Suppressor macrophage treated with lipopolysaccharide for 1 hour (primary cell): Measurements from ENCODE around the gene PAX6.

Source experiments
- DNase-seq, 3 donors: peaks; one replicate each; pipeline ENCODE4 v3.0.0-alpha.2; 2020 to 2022

Gene PAX6

DNA sequence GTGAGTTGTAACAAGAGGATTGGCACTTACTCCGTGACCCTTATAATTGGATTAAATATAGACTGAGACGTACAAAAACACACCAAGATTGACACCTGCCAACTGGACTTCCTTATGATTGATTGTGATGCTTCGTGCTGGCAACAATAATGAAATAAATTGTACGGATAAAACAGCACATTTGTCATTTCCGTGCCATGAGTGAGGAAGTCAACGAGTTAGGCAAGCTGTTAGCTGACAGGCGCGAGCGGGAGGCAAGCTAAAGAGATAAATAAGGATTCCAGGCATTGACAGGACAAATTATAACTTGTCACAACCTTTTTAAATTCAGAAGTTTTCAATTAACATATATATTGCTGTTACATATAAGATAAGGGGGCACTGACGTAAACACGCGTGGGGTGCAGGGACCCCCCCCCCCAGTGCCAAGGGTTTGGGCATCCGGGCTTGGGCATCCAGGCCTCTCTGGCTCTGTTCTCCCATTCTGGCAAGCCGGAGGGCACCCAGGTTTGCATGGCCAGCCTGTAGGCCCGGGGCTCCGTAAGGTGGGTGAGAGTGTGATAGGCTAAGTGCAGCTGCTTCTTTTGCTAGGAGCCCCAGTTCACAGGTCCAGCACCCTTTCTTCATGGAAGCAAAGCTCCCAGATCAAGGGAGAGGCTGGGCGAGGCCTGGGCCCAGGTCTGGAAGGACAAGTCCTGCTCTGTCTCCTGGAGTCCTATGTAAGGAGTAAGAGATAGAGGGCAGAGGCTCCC is 11.2 kb upstream of the PAX6 start:
- DNase-seq: no peak

DNA sequence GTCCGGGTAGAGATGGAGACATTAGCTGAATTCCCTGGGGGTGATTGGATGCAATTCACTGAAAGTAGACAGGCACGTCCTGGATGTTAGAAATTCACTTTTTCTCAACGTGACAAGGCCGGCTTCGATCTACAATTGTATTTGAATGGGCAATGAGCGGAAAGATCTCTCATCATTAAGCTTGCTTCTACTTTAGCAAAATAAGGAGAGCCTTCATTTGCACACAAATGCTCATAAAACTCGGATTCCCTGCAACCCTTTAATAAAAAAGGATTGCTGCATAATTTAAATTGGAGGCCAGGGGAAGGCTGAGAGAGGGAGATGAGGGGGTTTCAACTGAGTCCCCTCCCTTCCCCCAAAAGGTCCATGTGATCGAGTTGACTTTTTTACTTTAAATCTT is 10.6 kb upstream of the PAX6 start:
- DNase-seq: no peak

DNA sequence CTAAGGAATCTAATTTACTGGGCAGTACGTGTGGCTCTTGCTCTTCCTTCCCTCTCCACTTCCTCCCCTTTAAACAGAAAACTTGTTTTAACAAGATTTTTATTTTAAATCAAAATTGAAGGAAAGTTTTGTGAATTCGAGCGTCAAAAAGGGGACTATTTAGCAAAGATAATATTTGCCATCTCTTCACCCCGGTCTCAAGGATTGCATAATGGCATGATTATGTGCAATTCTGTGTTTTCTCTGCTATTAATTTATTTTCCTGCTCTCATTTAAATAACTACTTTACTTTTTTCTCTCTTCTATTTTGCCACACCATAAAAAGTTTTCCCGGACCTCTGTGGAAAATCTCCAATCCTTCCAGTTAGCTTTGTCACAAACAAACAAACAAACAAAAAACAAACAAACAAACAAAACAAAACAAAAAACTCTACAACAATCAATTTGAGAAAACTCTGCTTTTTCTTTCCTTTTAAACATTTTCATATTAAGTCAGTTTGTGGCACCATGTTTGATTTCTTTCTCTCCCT is 10.2 kb upstream of the PAX6 start:
- no peak for DNase-seq

DNA sequence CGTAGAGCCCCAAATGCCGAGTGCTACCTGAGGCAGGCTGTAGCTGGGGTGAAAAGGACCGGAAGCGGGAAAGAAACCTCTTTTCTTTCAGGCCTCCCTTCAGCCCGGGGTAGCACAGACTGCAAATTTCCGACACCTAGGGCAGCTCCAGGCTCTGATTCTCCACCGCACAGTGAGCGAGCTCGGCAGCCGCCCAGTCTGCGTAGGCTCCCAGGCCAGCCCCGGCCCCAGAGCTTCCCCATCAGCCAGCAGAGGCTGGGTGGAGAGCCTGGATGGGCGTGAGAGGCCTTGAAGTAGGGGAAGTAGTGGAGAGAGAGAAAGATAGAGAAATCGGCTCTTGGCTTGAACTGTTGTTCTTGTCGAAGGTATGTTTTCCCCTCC is 9.3 kb upstream of the PAX6 start:
- DNase-seq: peak in 2 of 3 donors; percentile 44 to 66

DNA sequence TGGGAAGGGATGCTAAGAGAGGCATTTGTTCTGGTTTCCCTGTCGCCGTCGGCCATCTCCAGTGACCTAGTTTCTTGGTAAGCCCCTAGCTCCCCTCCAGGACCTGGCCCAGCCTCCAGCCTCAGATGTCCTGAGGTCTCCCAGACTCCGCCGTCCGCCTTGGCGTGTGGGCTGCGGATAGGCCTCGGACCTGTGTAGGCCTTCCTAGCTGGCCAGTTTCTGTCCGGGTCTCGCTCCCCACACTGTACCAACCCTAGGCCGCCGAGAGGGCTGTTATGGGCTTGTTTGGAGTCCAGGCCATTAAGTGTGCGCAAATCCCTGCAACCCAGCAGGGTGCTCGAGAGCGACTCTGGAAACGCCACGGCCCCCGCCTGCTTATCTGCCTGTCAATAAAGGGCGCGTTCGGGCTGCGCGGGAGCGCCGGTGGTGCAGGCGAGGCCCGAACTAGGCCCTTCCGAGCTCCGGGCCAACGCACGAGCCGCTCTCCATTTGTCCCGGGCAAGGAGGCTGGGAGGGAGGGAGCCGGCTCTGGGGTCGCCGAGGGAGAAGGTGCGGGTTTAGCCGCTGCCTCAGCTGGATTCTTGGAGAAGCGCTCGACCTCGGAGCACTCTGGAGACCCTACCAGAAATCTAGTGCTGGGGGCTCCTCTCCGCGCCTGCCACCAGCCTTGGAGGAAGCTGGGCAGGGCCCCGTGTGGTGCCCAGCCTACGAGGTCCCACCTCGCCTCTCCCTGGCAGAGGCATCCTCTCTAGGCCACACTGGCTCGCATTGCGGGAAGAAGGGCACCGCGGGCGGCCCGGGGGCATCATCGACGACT is 8.7 kb upstream of the PAX6 start:
- DNase-seq: no peak

DNA sequence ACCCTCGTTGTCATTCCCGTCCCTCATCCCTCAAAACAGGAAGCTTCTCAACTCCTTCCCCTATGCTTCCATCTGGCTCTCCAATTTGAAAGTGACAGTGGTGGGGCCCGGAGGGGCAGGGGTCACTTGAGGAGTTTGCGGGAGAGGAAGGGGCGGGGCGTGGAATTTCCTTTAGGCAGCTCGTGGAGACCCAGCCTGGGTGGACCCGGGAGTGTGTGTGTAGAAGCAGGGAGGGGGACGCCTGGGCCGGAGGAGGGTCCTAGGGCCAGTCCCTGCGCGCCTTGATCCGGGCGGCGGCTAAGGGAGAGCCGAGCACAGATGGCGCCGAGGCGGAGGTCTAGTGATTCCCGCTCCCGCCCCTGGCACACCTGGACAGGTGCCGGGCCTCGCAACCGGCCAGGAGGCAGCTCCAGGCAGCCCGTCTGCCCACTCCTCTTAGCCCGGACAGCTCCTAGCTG is 7.8 kb upstream of the PAX6 start:
- no peak for DNase-seq

DNA sequence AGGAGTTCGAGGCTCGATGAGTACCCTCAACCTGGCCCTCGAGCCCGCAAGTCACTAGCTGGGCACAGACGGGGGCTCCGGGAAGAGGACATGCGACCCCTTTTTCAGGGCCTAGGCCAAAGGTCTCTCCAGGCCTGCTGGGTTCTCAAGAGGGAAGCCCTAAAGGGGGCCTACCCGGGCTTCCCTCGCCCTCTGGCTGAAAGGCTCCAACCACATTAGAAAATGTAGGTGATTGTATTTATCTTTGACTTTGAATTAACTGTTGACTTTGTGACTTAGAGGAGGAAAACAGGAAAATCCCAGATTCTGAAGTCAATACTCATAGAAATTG is 7.3 kb upstream of the PAX6 start:
- DNase-seq: no peak

DNA sequence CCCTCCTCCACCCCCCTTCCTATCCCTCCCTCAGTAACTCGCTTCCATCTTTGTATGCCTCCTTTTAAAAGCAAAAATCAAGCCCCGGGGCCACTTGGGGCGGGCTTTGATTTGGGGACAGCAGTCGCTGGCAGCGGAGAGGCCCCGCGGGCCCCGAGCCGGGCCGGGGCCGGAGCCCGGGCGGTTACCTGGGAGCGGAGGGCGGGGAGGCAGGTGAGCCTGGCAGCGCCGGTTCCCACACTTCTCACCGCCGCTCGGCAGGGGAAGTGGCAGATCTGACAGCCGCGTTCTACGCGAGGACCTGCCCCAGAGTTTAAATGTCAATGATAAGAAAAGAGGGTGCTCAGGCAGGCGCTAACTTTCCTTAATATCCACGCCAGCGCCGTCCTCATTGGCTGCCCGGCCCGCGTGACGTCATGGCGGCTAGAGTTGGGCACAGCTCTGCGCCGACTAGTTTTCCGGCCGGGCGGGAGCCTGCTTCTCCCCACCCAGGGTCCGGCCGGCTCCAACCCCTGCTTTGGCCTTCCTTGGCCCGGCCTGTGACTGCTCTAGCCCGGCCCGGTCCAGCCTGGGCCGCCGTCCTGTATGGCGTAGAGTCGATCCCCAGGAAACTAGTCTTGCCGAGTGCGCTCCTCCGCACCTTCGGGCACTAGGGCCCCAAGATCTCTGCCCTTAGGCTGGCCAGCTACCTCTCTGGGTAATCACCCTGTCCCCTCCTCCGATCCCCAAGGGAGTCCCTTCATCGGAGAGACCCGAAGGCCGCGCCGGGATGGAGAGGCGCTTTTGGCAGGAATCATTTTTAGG is 6.7 kb upstream of the PAX6 start:
- DNase-seq: peak in 1 of 3 donors; percentile 32

DNA sequence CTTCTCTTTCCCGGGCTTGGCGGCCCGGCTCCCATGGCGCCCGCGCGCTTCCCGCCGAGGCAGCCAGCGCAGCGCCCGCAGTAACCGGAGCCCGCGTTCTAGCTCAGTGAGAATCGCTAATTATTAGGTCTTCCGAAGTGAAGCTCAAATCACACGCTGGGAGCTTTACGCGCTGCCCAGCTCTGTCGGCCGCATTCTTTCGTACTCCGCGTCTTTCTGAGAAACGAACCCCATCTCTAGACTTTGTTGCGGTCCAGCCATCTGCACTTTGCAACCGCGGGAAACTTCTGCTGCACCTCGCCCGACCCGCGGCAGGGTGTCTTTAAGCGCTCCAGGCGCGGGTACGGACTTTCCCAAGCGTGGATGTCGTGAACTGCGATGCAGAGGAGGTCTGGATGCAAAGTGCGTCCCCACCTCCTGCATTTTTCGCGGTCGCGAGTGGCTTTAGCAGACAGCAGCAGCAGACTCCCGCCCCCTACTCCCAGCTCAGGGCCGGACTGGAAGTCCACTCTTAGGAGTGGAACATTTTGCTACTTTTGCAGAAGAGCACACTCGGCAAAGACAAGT is 6.0 kb upstream of the PAX6 start:
- DNase-seq: no peak

DNA sequence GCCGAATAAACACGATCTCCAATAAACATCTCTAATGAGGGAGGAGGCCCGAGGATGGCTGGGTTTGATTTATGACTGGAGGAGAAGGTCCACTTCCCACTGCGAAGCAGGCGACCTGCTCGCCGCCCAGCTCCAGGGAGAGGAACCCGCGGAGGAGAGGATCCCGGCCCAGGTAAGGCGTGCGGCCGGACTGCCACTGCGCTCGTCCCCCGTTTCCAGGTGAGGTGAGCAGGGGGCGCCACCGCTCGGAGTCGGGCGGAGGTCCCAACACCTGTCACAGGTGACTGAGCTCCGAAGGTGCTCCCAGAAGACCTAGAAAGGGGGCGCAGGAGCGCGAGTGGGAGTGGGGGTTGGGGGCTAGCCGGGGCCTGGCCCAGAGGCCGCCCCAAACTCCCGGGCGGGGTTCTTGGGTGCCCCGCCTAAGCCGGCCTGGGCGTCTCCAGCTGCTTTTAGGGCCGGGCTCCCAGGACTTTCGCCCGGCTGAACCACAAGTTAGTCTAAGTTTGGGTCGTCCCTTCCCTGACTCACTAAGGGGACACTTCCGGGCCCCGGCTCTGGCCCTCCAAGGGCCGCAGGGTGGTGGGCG is 5.4 kb upstream of the PAX6 start:
- no peak for DNase-seq

DNA sequence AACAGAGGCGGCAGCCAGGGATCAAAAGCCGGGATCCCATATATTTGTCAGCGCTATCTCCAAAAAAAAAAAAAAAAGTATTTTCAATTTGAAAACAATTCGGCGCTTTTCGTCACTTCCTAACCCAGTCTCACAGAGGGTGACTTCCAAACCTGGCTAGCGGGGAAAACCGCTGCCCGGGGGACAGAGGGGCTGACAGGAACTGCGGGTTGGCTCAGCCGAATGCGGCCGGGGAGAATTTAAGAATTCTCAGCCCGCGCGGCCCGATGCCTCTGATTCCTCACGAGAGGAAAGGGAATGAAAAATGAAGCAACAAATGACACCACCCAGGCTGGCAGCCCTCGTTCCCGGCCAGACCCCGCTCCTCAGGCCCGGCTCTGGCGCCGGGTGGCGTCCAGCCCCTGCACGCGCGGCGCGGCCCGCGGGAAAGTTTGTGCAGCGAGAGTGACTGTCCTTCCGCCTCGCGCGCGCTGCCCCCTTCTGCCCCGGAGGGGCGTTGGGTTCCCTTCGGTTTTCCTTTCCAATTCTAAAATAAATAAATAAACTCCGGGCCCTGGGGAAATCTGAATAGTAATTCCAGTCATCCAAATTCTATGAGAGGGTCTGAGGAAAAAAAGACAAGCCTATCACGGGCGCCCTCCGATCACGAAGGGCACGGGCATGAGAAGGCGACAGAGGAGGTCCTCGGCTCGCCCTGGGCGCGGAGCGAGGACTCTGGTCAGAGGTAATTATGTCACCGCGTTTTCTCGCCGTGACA is 4.8 kb upstream of the PAX6 start:
- peak; percentile 32 to 65 (median 42) for DNase-seq

DNA sequence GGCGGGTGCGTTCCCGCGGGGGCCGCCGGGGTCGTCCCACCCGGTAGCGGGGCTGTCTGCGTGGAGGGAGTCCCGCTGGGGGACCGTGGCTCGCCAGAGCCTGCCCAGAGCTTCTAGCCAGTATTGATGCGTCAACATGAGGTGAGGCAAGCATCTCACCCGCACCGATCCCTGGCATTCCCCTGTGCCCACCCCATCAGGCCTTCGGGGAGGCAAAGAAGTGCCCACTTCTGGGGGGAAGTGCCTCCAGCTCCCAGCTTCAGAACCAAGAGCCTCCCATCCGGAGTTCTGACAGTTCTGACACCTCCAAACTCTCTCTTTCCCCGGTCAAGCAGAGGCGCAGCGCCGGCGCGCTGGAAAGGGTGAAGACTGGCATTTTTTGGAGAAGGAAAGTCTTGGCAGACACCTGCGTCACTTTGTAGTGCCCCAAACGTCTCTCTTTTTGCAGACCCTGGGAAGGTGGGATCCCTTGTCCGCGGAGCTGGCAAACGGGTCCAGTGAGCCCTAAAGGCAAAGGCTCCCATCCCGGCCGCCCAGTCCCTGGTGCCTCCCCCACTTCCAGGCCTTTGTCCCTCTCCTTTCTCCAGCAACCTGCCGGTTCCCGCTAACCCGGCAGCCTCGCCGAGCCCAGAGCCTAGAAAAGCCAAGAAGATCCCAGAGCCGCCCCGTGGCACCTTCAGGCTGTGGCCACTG is 3.2 kb upstream of the PAX6 start:
- DNase-seq: no peak

DNA sequence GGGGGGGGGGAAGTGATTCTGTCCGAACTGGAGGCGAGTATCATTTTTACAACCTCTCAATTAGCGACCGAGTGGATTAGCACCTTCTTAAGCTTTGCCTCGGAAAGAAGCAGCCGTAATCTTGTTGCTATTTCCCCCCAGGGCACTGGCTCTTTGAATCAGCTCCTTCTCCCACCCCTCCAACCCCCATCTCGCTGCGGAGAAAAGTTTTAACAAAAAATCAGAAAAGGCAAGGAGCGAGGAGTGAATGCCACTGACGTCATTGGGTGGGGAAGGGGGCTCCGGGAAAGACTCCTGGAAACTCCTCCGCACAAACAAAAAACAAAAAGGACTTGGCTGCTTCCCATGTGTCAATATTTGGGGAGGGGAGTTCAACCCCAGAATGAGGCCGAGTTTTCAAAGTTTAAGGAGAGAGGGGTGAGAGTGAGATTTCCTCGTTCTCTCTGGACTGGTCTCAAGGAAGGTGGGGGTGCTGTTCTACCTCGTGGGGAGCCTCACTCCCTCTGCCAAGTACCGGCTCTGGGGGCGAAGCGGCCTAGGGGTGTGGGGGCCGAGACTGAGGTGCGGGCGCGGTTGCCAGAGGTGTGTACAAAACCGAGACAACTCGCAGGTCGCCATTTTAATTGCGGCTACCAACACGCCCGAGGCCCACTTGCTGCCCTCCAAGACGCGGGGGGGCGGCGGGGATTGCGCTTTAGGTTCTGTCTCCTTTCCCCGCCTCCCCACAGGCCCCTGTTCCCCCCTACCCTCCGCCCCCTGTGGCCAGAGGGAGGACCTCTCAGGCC is 2.5 kb upstream of the PAX6 start:
- no peak for DNase-seq

DNA sequence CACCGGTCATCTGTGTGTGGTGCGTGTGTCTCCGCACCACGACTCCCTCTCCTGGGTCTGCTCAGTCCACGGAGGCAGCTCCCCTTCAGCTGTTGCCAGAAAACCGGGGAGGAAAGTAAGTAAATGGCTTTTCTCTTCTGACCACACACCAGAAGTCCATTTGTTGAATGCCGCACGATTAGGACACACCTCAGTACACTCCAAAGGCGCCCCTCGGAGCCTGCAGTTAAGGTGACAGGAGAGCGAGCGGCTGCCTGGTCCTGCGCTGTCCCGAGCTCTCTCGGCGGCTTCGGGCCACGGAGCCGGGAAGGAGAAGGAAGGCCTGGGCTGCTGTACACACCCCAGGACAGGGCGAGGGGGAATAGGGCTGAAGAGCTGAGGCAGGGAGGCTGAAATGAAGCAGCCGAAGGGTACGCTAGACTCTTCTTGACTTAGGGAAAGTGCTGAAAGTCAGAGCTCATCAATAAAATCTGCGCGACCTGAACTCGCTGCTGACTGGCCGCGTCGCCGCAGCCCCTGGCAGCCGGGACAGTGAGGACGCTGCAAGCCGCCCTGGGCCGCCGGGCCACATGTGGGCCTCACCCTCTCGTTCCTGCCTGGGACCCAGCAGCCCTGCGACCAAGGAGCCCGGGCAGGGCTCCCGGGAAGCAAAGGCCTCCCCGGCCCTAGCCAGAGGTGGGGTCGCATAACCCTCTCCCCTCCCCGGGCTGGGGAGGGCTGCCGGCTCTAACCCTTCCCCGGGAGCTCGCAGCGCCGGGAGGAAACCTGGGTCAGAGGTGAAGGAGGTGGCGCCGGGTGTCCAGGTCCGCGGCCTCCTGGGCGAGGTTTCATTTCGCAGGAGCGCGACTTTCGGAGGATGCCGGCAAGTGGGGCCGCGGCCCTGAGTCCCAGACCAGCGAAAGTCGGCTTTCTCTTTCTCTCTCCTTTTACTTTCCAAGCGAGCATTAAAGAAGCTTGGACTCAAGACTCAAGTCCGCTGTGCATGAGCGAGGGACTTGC is 1.6 kb upstream of the PAX6 start:
- peak in 2 of 3 donors; percentile 33 to 43 for DNase-seq

DNA sequence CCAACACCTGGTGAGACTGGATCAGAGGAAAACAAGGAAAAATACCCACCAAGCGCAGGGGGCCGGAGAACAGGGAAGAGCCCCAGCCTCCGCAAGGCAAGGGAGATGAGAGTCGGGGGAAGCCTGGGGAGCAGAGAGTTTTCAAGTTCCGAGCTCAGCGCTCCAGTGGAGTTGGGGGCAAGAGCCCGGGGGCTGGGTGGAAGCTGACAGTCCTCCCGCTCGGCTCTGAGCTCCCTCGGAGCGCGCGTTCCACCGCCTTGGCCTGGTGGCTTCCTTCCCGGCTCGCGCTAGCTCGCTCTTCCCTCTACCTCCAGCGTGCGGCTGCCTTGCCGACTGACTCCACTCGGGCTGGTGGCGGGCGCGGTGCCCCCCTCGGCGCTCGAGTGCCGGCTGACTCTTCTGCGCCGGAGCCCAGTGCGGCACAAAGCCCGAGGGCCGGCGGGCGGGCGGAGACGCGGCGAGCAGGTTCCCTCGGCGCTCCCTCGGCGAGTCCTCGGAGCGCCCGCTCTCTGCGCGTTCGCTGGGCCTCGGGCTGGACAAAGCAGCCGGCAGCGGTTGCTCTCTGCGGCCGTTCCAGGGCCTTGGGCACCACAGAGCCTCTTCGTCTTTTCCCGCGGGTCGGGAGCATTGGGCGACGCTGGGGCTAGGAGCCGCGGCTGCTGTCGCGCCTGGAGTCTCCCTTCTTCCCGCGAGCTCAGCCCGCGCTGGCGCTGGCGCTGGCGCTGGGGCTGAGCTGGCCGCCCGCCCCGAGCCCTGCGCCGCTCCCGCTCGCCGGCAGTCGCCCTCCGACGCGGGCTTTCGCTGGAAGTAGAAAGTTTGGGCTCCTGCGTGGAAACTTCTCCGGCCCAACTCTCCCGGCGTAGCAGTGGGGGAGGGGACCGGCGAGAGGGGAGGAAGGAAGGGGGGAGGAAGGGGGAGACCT is 1.0 kb downstream of the PAX6 start:
- DNase-seq: peak in 2 of 3 donors; percentile 27 to 51

DNA sequence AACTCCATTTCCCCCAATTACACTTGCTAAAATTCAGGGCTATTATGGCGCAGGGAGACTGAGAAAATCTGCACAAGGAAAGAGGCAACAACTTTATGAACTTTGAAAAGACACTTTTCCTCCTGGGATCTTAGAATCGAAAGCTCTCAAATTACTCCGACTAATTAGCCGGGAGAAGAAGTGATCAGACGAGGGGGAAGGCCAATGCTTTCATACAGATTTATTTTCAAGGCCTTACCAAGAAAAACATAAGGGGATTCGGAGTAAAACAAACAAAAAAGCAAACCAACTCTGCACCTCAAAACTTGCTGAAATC is 1.6 kb downstream of the PAX6 start:
- no peak for DNase-seq

DNA sequence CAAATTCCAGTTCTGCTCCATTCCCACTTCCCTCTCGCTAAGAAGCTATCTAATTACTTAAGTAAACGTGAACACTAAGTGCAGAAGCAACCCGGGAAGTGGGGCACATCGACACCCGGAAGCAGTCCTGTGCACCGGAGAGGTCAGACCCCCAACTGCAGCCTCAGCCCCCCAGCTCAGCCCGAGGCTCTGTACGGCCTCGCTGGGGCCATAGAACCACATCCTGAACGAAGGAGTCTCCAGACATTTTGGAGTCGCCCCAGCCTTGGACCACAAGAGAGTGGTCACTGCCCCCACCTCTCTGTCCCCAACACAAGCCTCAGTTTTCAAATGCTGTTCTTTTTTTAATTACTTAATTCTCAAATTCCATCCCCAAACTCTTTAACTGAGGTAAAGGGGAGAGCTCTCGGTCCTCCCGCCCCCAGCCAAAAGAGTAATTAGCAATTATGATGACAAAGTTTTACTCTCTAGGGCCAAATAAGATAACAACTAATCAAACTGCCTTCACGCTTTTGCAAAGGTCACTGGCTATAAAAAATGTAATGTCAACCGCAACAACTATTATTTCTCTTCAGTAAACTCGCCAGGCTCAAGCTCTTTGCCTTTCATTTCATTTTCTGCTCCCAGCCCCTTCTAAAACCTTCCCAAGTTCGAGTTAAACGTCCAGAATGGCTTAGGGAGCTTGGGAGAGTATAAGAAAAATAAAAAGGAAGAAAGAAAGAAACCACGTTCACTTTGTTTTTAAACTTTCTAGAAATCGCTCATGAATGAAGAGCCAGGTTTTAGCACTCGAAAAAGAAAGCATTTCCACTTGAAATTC is 2.2 kb downstream of the PAX6 start:
- DNase-seq: no peak
